ENCODE data around the gene SYK. TPM values are rescaled to one million over a fixed set of nuclear protein-coding genes. Genes with fewer than 3 reads are reported as not detected.
"Not testable (repeated sequence)": the region's sequence is repeated elsewhere in the genome, so short reads cannot be mapped to it uniquely, and the experiment has no call there.

The SYK gene
- total RNA-seq, 1 donor from 2014 or later, result 0.55 TPM

GRCh38 chr9:90815183-90815943, 13.7 kb downstream of the SYK start:
- no peaks in the 10 kb centered on the region for H3K27me3 Mint-ChIP-seq (ENCODE audit: low read depth)
- no peaks in the 10 kb centered on the region for H3K9me3 Mint-ChIP-seq (ENCODE audit: low read depth)
- no peak overlapping the region for H3K27ac Mint-ChIP-seq (ENCODE audit: unreplicated experiment)
- H3K4me1 Mint-ChIP-seq (ENCODE audit: low read depth), result peaks cover 10% of the 10 kb centered on the region
- no peak overlapping the region for H3K4me3 Mint-ChIP-seq (ENCODE audit: unreplicated experiment)
- no peak for TF ChIP-seq CTCF (IDR thresholded peaks at IDR 0.05)
- no peak for DNase-seq (ENCODE audit: low spot score)
- H3K36me3 Mint-ChIP-seq (ENCODE audit: low read depth), result no peaks in the 10 kb centered on the region

- Mint-ChIP-seq H3K4me3 (ENCODE audit: unreplicated experiment) (no peak overlapping the region), H3K36me3 (ENCODE audit: low read depth) (no peaks in the 10 kb centered on the region), H3K27me3 (ENCODE audit: low read depth) (no peaks in the 10 kb centered on the region), H3K9me3 (ENCODE audit: low read depth) (no peaks in the 10 kb centered on the region), H3K4me1 (ENCODE audit: low read depth) (peaks cover 6% of the 10 kb centered on the region), H3K27ac (ENCODE audit: unreplicated experiment) (no peak overlapping the region)
- no peak for DNase-seq (ENCODE audit: low spot score)
- no peak for TF ChIP-seq CTCF (IDR thresholded peaks at IDR 0.05)
Observed at GRCh38 chr9:90815944-90816357, 14.3 kb downstream of the SYK start.

GRCh38 chr9:90816690-90817089, 15.1 kb downstream of the SYK start:
- no peak overlapping the region for H3K4me3 Mint-ChIP-seq (ENCODE audit: unreplicated experiment)
- H3K9me3 Mint-ChIP-seq (ENCODE audit: low read depth), result no peaks in the 10 kb centered on the region
- no peak for TF ChIP-seq CTCF (IDR thresholded peaks at IDR 0.05)
- peaks cover 6% of the 10 kb centered on the region for H3K4me1 Mint-ChIP-seq (ENCODE audit: low read depth)
- no peaks in the 10 kb centered on the region for H3K36me3 Mint-ChIP-seq (ENCODE audit: low read depth)
- H3K27me3 Mint-ChIP-seq (ENCODE audit: low read depth), result no peaks in the 10 kb centered on the region
- H3K27ac Mint-ChIP-seq (ENCODE audit: unreplicated experiment), result no peak overlapping the region
- no peak for DNase-seq (ENCODE audit: low spot score)

GRCh38 chr9:90818279-90818678, 16.7 kb downstream of the SYK start:
- Mint-ChIP-seq H3K27ac (ENCODE audit: unreplicated experiment) (no peak overlapping the region), H3K4me3 (ENCODE audit: unreplicated experiment) (no peak overlapping the region), H3K9me3 (ENCODE audit: low read depth) (peaks cover 7% of the 10 kb centered on the region), H3K27me3 (ENCODE audit: low read depth) (no peaks in the 10 kb centered on the region), H3K36me3 (ENCODE audit: low read depth) (peaks cover 3% of the 10 kb centered on the region), H3K4me1 (ENCODE audit: low read depth) (peaks cover 6% of the 10 kb centered on the region)
- no peak for DNase-seq (ENCODE audit: low spot score)
- TF ChIP-seq CTCF (IDR thresholded peaks at IDR 0.05), result no peak

- not testable (repeated sequence) for H3K4me3 Mint-ChIP-seq (ENCODE audit: unreplicated experiment); H3K4me1 Mint-ChIP-seq (ENCODE audit: low read depth); H3K27me3 Mint-ChIP-seq (ENCODE audit: low read depth); DNase-seq (ENCODE audit: low spot score); H3K36me3 Mint-ChIP-seq (ENCODE audit: low read depth); H3K27ac Mint-ChIP-seq (ENCODE audit: unreplicated experiment)
- H3K9me3 Mint-ChIP-seq (ENCODE audit: low read depth), result peaks cover 15% of the 10 kb centered on the region
Observed at GRCh38 chr9:90820406-90820805, 18.8 kb downstream of the SYK start.

- H3K4me3 Mint-ChIP-seq (ENCODE audit: unreplicated experiment); DNase-seq (ENCODE audit: low spot score); H3K27ac Mint-ChIP-seq (ENCODE audit: unreplicated experiment); H3K36me3 Mint-ChIP-seq (ENCODE audit: low read depth); H3K4me1 Mint-ChIP-seq (ENCODE audit: low read depth); H3K27me3 Mint-ChIP-seq (ENCODE audit: low read depth): not testable (repeated sequence)
- H3K9me3 Mint-ChIP-seq (ENCODE audit: low read depth), result peaks cover 18% of the 10 kb centered on the region
Observed at GRCh38 chr9:90821236-90821635, 19.6 kb downstream of the SYK start.
